GM12892 (cell line): ENCODE measurements around the gene APOB.

ENCODE experiments used
- POLR2A ChIP-seq: IDR thresholded peaks from 2 replicates; pipeline ENCODE4 v1.6.1; 2011; ENCODE audit warnings: low read depth, low read length, control low read depth
- TAF1 ChIP-seq: IDR thresholded peaks from 2 replicates; pipeline ENCODE4 v1.6.1; 2011; ENCODE audit warnings: low read depth, mild to moderate bottlenecking, control low read depth, low read length, borderline replicate concordance

GRCh38 chr2:20976527-20976926 lies 67.3 kb downstream of the APOB start:
- no peak for TF ChIP-seq POLR2A
- no peak for TF ChIP-seq TAF1
